ENCODE results near the gene COA1.
A peak's percentile ranks its signal among the peaks of the same experiment; 100 is the strongest.

GRCh38 chr7:43758029-43758821 lies 28.9 kb upstream of the COA1 start, which contains the start of gene BLVRA:
- TF ChIP-seq CTCF (IDR thresholded peaks at IDR 0.05; ENCODE audit: insufficient read depth, low read length, poor library complexity, severe bottlenecking): no peak
- 0 out of 2 replicates have a peak, but pooled peaks have one; percentile 59 for TF ChIP-seq EZH2phosphoT487 (conservative IDR thresholded peaks at IDR 0.05; ENCODE audit: low read length)

All from SU-DHL-6 (cell line).